Choroid plexus epithelial cell (primary cell): ENCODE data around the gene HAPLN1.
A peak's percentile ranks its signal among the peaks of the same experiment; 100 is the strongest.

ENCODE experiments used
- DNase-seq: peaks from one replicate; pipeline ENCODE4 v3.0.0-alpha.2; 2010; ENCODE audit warnings: low read depth
- H3K4me3 ChIP-seq: 2 replicates; pipeline ENCODE4 v1.5.1; 2011; ENCODE audit warnings: low read depth, mild to moderate bottlenecking, control low read depth, low read length, moderate library complexity
- TF ChIP-seq, protein P1 (sequence below): conservative IDR thresholded peaks from 2 replicates; pipeline ENCODE4 v1.5.1; 2011; ENCODE audit warnings: low read depth, mild to moderate bottlenecking, control low read depth, inconsistent platforms, low read length, moderate library complexity

Gene HAPLN1

DNA sequence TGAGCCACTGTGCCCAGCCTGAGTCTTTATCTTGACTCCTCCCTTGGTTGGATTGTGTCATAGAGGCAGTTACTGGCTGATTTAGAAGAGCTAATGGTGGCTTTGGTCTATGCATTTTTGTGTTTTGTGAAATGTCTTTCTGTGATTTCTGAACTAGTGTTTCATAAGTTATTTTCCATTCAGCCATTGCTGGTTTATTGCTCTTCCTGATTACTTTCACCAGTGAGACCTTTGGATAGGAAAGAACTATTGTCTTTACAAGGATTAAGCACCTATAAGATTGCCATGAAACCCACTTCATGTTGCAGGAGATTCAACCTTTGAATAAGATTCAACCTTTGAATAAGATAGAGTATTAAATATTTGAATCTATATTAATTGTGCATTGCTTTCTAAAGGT lies 8.7 kb upstream of the HAPLN1 start:
- TF ChIP-seq, protein P1, sequence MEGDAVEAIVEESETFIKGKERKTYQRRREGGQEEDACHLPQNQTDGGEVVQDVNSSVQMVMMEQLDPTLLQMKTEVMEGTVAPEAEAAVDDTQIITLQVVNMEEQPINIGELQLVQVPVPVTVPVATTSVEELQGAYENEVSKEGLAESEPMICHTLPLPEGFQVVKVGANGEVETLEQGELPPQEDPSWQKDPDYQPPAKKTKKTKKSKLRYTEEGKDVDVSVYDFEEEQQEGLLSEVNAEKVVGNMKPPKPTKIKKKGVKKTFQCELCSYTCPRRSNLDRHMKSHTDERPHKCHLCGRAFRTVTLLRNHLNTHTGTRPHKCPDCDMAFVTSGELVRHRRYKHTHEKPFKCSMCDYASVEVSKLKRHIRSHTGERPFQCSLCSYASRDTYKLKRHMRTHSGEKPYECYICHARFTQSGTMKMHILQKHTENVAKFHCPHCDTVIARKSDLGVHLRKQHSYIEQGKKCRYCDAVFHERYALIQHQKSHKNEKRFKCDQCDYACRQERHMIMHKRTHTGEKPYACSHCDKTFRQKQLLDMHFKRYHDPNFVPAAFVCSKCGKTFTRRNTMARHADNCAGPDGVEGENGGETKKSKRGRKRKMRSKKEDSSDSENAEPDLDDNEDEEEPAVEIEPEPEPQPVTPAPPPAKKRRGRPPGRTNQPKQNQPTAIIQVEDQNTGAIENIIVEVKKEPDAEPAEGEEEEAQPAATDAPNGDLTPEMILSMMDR = no peak
- DNase-seq = no peak
- H3K4me3 ChIP-seq = no peak overlapping the region

DNA sequence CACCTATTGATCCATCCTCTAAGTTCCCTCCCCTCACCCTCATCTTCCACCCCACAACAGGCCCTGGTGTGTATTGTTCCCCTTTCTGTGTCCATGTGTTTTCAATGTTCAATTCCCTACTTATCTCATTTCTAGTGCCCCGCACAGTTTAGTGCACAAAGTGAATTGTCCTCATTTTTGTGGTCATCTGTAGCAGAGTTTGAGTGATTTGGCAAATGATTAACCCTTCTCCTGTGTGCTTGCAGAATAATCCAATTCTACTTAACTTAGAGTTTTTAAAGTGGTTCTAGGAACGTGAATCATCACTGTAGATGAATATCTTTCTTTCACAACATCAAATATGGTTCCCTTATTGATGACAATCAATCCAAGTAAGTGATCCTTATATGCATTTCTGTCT lies 6.3 kb upstream of the HAPLN1 start:
- TF ChIP-seq, protein P1 = no peak
- H3K4me3 ChIP-seq = no peak overlapping the region
- peak; percentile 46 for DNase-seq

DNA sequence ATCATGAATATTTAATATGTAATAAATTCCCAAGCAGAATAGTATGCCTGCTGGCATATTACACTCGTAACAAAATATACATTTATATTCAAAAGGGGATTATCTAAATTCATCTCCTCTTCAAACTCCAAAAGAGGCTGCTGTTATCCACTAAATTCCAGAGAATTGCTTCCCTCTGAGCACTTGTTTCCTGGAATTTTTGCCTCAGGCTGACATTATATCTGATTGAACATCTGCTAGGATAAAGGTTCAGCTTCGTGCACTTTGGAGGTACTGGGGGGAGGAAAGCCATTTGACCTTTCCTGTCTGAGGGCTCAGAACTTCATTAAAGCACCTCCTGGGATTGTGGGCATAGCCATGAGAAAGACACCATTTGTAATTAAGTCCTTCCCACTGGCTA lies 4.3 kb upstream of the HAPLN1 start:
- DNase-seq = no peak
- TF ChIP-seq, protein P1 = no peak
- no peak overlapping the region for H3K4me3 ChIP-seq

DNA sequence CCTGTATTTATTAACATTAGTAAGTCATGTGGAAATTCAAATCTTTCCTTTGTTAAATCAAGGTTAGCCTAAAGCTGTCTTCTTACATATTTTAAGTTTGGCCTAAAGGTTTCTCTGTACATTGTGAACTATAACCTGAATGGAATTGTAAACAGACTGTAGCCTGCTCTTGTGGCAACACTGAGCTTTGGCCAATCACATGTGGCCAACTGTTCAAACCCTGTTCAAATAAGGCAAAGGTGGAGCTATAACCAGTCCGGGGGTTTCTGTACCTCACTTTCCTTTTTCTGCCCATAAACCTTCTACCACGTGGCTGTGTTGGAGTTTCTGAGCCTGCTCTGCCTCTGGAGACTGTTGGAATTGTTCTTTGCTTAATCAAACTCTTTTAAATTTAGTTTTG lies 3.3 kb upstream of the HAPLN1 start:
- DNase-seq = peak; percentile 43
- TF ChIP-seq, protein P1 = peak; percentile 2
- no peak overlapping the region for H3K4me3 ChIP-seq

DNA sequence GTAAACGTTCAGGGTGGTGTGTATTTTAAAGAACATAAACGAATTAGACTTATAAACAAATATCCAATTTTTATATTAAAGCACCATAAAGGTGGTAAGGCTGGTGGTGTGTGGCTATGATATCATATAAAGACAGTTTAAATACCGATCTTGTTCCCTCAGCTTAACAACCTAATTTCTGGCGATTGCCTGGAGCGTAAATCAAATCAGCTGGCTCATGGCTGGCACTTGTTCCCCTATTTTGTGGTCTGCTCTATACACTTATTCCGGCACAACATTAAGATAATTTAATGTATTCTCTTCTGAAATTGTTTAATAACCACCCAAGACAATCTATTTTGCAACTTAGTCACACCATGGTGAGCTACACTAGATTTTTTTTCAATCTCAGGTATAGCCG lies 2.4 kb upstream of the HAPLN1 start:
- no peak overlapping the region for H3K4me3 ChIP-seq
- TF ChIP-seq, protein P1 = no peak
- DNase-seq = no peak

DNA sequence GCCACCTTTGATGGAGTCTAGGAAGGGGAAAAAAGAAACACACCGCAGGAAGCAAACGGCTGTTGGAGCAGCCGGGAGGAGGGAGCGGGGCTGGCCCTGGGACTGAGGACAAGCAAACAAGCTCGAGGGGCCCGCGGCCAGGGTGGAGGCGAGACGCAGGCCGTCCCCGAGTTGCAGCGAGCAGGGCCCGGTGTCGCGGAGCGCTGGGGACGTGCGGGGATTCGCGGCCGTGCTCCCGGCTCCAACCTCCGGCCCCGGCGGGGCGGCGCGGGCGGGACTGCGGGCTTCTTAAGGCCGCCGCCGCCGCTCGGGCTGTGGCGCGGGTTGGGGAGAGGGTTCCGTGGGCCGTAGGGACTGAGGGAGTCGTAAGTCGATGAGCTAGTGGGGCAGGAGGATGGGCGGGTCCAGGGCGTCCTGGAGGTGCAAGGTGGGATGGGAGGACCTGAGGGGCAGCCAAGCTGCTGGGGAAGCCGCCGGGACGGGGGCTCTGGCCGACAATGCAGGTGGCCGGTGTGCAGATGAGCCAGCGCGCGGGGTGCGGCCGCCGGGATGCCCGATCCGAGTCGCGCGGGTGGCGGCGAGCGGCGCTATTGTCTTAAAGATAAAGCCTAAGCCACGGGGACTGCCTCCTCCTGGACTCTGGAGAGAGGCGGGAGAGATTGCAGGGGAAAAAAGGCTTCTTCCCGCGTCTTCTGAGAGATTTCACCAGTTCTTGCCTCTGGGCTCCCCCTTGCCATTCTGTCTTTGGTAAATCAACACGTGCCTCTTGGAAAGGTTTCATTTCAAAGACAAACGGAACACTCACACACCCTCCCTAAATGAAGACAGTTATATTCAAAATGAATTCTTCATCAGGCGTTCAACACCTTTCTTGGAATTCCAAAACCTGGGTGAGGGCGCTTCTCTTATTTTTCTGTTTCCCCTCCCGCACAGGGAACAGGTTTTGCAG lies 1.6 kb upstream of the HAPLN1 start:
- DNase-seq = peak; percentile 79
- peak overlapping the region; percentile 69 for H3K4me3 ChIP-seq
- TF ChIP-seq, protein P1 = peak; percentile 56
